Stomach (tissue), 19 donors: ENCODE measurements around the gene PSME3IP1. TPM values are rescaled to one million over a fixed set of nuclear protein-coding genes. Genes with fewer than 3 reads are reported as not detected.

Experiments used
- DNase-seq, 2 donors: peaks; one replicate each; pipeline versions ENCODE4 v3.0.0 to v3.0.0-alpha.2; 2013 to 2019
- H3K27ac ChIP-seq, 5 donors: fragments of 200-600 bp in 4 of 5; sonication (generic) in 4 of 5; one replicate each; pipeline ENCODE4 v1.5.1; 2013 to 2019; ENCODE audit warnings: mild to moderate bottlenecking in 1 of 5, moderate library complexity in 1 of 5
- H3K27me3 ChIP-seq, 3 donors: fragments of 200-600 bp; sonication (generic); one replicate each; pipeline ENCODE4 v1.5.1; 2017 to 2019; ENCODE audit warnings: mixed run types in 1 of 3
- H3K36me3 ChIP-seq, 4 donors: fragments of 200-600 bp; sonication (generic); 1 replicate in 3 of 4; 2 replicates in 1 of 4; pipeline ENCODE4 v1.5.1; 2016 to 2019
- H3K4me1 ChIP-seq, 4 donors: fragments of 200-600 bp; sonication (generic); one replicate each; pipeline ENCODE4 v1.5.1; 2016 to 2019
- H3K4me3 ChIP-seq, 4 donors: fragments of 200-600 bp; sonication (generic) in 3 of 4; one replicate each; pipeline ENCODE4 v1.5.1; 2016 to 2019; ENCODE audit warnings: mild to moderate bottlenecking in 1 of 4
- H3K9me3 ChIP-seq, 4 donors: fragments of 200-600 bp; sonication (generic); one replicate each; pipeline ENCODE4 v1.5.1; 2016 to 2019
- EP300 ChIP-seq: sonication (generic); formaldehyde crosslinking; IDR thresholded peaks from one replicate; pipeline ENCODE4 v1.6.1; 2017; ENCODE audit warnings: antibody characterized with exemption
- POLR2A ChIP-seq, 4 donors: fragments of 450-650 bp; IDR thresholded peaks; one replicate each; pipeline ENCODE4 v1.6.1; 2016; ENCODE audit warnings: antibody characterized with exemption in 4 of 4, control low read depth in 2 of 4, mild to moderate bottlenecking in 1 of 4, moderate library complexity in 1 of 4
- POLR2AphosphoS5 ChIP-seq, 3 donors: sonication (generic); formaldehyde crosslinking; IDR thresholded peaks; one replicate each; pipeline ENCODE4 v1.6.1; 2016; ENCODE audit warnings: antibody characterized with exemption in 3 of 3
- WGBS, 5 donors: extraction: QIAGEN DNeasy Blood & Tissue Kit in 3 of 5; methylation state at CpG; one replicate each; pipeline versions ENCODE4 v1.1.5 to v1.1.7; 2013 to 2018; 5-methylcytosine and 5-hydroxymethylcytosine counted together
- intact Hi-C: fragments of 100-400 bp; cut with DNase I; formaldehyde crosslinking; loops from one replicate; pipeline ENCODE4 v1.15.1; 2023; ENCODE audit warnings: low total_unique reads
- long read RNA-seq, 10 donors: transcript quantifications; one replicate each; lab custom pipeline, GENCODE V29; 2026
- polyA plus RNA-seq, 3 donors: library from polyadenylated mRNA; stranded (reverse); fragments of 200-250 nt; gene quantifications; one replicate each; pipeline ENCODE4 v1.2.3, GENCODE V29; 2013
- total RNA-seq, 5 donors: library from RNA; depleted of rRNA; stranded (reverse); fragments of >200 nt; gene quantifications; one replicate each; pipeline versions ENCODE4 v1.1.0 to v1.2.3, GENCODE V29; 2014 to 2016
- TF ChIP-seq, protein P1 (sequence below), 7 experiments: fragments of 450-650 bp in 4 of 7; fragments of 200-600 bp in 3 of 7; sonication (generic) in 3 of 7; IDR thresholded peaks; one replicate each; pipeline ENCODE4 v1.5.1; 2016 to 2019; ENCODE audit warnings: antibody characterized with exemption in 7 of 7, control low read depth in 2 of 7, mild to moderate bottlenecking in 1 of 7
- donor health status: healthy with polysubstance abuse.
- donor health status: Bipolar disorder and iron deficiency.
- donor health status: healthy.

PSME3IP1 gene, protein sequence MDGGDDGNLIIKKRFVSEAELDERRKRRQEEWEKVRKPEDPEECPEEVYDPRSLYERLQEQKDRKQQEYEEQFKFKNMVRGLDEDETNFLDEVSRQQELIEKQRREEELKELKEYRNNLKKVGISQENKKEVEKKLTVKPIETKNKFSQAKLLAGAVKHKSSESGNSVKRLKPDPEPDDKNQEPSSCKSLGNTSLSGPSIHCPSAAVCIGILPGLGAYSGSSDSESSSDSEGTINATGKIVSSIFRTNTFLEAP
- total RNA-seq (100 to 1,000 TPM in 1 of 5 donors, 10 to 100 TPM in 4; 52.7 to 104 (median 91.0) TPM), polyA plus RNA-seq (10 to 100 TPM; 37.4 to 64.3 (median 51.5) TPM)
- long read RNA-seq, donor 1, partial matches to known transcripts, result 0 of 4 reads
- long read RNA-seq, donor 1, other reads (novel, unspliced or antisense), result 0 of 4 reads
- long read RNA-seq, donor 2, transcript FAM192A-201 (7 exons, 2,848 nt), result major isoform, 5 of 6 reads
- long read RNA-seq, donor 2, partial matches to known transcripts, result 0 of 6 reads
- long read RNA-seq, donor 2, other reads (novel, unspliced or antisense), result 0 of 6 reads
- long read RNA-seq, donor 3, partial matches to known transcripts, result 0 of 8 reads
- long read RNA-seq, donor 3, other reads (novel, unspliced or antisense), result 0 of 8 reads
- long read RNA-seq, donor 4, partial matches to known transcripts, result 0 of 1 reads
- long read RNA-seq, donor 4, other reads (novel, unspliced or antisense), result 0 of 1 reads
- long read RNA-seq, donor 5, partial matches to known transcripts, result 0 of 4 reads
- long read RNA-seq, donor 5, other reads (novel, unspliced or antisense), result 0 of 4 reads
- long read RNA-seq, donor 6, transcript FAM192A-201 (7 exons, 2,848 nt), result major isoform, 23 of 34 reads
- long read RNA-seq, donor 6, partial matches to known transcripts, result 5 of 34 reads
- long read RNA-seq, donor 6, other reads (novel, unspliced or antisense), result 0 of 34 reads
- long read RNA-seq, donor 7, partial matches to known transcripts, result 0 of 5 reads
- long read RNA-seq, donor 7, other reads (novel, unspliced or antisense), result 0 of 5 reads
- long read RNA-seq, donor 8, transcript FAM192A-201 (7 exons, 2,848 nt), result major isoform, 6 of 8 reads
- long read RNA-seq, donor 8, partial matches to known transcripts, result 0 of 8 reads
- long read RNA-seq, donor 8, other reads (novel, unspliced or antisense), result 0 of 8 reads
- long read RNA-seq, donor 9, partial matches to known transcripts, result 0 of 4 reads
- long read RNA-seq, donor 9, other reads (novel, unspliced or antisense), result 0 of 4 reads
- long read RNA-seq, donor 10, partial matches to known transcripts, result 0 of 5 reads
- long read RNA-seq, donor 10, other reads (novel, unspliced or antisense), result 0 of 5 reads

DNA sequence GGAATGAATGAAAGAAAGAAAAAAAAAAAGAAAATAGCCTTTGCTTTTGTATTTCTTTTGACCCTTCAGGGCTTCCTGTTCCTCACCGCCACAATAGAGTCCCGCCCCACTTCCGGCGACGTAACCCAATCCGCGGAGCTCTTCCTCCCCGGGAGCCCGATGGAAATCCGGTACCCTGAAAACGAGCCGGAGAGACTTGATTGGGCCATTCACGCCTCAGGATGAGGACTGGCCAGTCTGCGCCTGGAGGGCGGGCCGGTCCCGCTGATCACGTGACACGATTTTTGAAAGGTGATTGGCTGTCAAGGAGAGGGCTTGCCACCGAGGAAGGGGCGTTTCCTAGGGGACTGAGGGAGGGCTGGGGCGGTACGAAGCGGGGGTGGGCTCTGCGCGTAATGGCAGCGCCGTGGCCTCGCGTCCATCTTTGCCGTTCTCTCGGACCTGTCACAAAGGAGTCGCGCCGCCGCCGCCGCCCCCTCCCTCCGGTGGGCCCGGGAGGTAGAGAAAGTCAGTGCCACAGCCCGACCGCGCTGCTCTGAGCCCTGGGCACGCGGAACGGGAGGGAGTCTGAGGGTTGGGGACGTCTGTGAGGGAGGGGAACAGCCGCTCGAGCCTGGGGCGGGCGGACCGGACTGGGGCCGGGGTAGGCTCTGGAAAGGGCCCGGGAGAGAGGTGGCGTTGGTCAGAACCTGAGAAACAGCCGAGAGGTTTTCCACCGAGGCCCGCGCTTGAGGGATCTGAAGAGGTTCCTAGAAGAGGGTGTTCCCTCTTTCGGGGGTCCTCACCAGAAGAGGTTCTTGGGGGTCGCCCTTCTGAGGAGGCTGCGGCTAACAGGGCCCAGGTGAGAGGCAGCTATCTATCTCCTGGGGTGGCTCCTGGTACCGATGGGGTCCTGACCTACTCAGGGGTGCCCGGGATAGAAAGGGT, at the start of gene PSME3IP1, which contains the start of gene RSPRY1:
Gene PSME3IP1 (minus strand): TSS at position 95 of the 927 bp plus-strand sequence. CDS start 12,185 bp downstream, outside the sequence.
Gene RSPRY1 (plus strand): TSS at position 385 of the 927 bp plus-strand sequence. CDS start 18,330 bp downstream, outside the sequence.
- 0 to 1% (median 1%) methylated on average over 50 to 64 of the region's 64 CpGs for WGBS, 5 donors
- no peaks in the 10 kb centered on the region for H3K27me3 ChIP-seq
- TF ChIP-seq, protein P1, sequence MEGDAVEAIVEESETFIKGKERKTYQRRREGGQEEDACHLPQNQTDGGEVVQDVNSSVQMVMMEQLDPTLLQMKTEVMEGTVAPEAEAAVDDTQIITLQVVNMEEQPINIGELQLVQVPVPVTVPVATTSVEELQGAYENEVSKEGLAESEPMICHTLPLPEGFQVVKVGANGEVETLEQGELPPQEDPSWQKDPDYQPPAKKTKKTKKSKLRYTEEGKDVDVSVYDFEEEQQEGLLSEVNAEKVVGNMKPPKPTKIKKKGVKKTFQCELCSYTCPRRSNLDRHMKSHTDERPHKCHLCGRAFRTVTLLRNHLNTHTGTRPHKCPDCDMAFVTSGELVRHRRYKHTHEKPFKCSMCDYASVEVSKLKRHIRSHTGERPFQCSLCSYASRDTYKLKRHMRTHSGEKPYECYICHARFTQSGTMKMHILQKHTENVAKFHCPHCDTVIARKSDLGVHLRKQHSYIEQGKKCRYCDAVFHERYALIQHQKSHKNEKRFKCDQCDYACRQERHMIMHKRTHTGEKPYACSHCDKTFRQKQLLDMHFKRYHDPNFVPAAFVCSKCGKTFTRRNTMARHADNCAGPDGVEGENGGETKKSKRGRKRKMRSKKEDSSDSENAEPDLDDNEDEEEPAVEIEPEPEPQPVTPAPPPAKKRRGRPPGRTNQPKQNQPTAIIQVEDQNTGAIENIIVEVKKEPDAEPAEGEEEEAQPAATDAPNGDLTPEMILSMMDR (IDR thresholded peaks at IDR 0.05), result no peak
- peak; percentile 42 to 89 (median 84) for TF ChIP-seq POLR2AphosphoS5 (IDR thresholded peaks at IDR 0.05)
- no peak for TF ChIP-seq EP300
- TF ChIP-seq POLR2A (IDR thresholded peaks at IDR 0.05), result peak in 1 of 4 donors; percentile 69
- H3K9me3 ChIP-seq, result no peaks in the 10 kb centered on the region
- H3K27ac ChIP-seq, result peak within 1 kb of the TSS; percentile 89 to 98 (median 94)
- H3K4me1 ChIP-seq, result peaks cover 19 to 76% (median 45%) of the 10 kb centered on the region in 4 donors
- DNase-seq, result peak; percentile 98 to 100
- intact Hi-C loops, result no loop called here
- H3K36me3 ChIP-seq, result no peaks in the 10 kb centered on the region
- peak within 1 kb of the TSS; percentile 73 to 99 (median 79) for H3K4me3 ChIP-seq

DNA sequence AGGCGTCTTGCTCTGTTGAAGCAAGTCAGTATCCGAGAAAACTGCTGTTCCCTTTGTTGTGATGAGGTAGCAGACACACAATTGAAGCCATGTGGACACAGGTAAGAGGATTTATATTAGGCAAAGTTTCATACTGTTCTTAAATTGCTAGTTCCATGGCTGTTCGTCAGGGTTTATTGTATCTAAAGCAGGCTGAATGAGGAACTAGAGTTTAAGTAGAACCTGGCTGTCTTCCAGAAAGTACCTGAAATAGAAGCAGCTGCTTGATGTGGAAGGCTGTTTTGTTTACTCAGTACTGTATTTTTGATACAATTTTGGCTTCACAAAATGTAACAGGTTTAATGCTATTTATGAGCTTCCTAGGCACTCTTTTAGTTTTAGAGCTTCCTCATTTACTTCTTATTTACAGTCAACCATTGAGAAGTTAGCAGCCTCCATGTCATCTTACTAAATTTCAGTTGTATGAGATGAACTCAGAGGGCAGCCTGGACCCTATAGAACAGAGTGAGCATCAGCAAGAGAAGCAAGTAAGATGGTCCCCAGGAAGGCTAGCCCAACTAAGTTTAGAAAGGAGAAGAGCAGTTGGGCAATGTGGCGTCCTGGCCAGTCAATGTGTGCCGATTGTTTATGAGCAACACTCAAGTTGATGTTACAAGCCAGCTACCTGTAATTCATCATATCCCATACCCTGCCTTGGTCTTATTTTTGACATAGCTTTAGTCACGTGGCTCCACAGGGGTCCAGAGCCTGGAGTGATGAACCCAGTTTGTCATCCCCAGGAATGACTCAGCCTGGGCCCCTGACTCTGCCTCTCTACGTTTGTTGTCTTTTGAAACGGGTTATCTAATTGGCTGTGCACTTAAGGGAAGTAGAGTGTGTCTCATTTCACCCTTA, 49.5 kb upstream of the PSME3IP1 start:
- peak in 1 of 2 donors; percentile 51 for DNase-seq
- intact Hi-C loops, result no loop called here
- 60 to 74% (median 62%) methylated on average over 8 of the region's 8 CpGs for WGBS, 5 donors
- Histone ChIP-seq H3K4me1 (peaks cover 0 to 7% (median 1%) of the 10 kb centered on the region in 4 donors), H3K27me3 (no peaks in the 10 kb centered on the region), H3K9me3 (no peaks in the 10 kb centered on the region), H3K36me3 (peaks cover 50 to 100% (median 98%) of the 10 kb centered on the region in 4 donors), H3K27ac (peak overlapping the region in 1 of 5 donors; percentile 10), H3K4me3 (no peak overlapping the region)
- TF ChIP-seq EP300 (no peak), POLR2A (IDR thresholded peaks at IDR 0.05) (no peak), POLR2AphosphoS5 (IDR thresholded peaks at IDR 0.05) (no peak)
- TF ChIP-seq, protein P1 (IDR thresholded peaks at IDR 0.05), result no peak

DNA sequence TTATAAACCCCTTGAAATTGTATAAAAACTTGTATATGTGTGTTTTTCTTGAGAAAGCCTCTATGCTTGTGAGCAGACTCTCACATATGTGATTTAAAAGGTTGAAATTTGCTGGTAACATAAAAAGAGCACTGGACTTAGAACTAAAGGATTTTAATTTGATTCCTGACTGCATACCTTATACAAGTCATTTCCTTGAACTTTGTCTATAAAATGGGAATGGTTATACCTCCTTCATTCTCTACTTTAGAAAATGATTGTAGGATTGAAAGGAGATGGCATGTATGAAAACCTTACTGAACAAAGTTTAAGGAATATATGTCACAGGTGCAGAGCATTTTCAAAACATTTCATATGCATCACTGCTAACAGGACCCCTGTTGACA, 48.9 kb upstream of the PSME3IP1 start:
- no peak overlapping the region for H3K4me3 ChIP-seq
- H3K36me3 ChIP-seq, result peaks cover 54 to 100% (median 99%) of the 10 kb centered on the region in 4 donors
- no peaks in the 10 kb centered on the region for H3K27me3 ChIP-seq
- DNase-seq, result no peak
- no peaks in the 10 kb centered on the region for H3K9me3 ChIP-seq
- TF ChIP-seq POLR2AphosphoS5 (IDR thresholded peaks at IDR 0.05) (no peak), EP300 (no peak), POLR2A (IDR thresholded peaks at IDR 0.05) (no peak)
- TF ChIP-seq, protein P1 (IDR thresholded peaks at IDR 0.05), result no peak
- peak overlapping the region in 1 of 5 donors; percentile 10 for H3K27ac ChIP-seq
- peaks cover 0 to 7% (median 1%) of the 10 kb centered on the region in 4 donors for H3K4me1 ChIP-seq
- intact Hi-C loops, result no loop called here
